GM20431 (cell line): Measurements from ENCODE around the gene NR2F2.

Experiments
- in situ Hi-C: fragments of 300-500 bp; cut with MseI, MboI; formaldehyde crosslinking; loops from one replicate; pipeline ENCODE4 v1.15.0; 2020; ENCODE audit warnings: low sequenced_read_pairs; ENCODE audit not compliant: unreplicated experiment

NR2F2 gene

GRCh38 chr15:96340598-96341512 is 10.4 kb downstream of the NR2F2 start:
- in situ Hi-C loops, result no loop called here

- in situ Hi-C loops, result no loop called here
Observed at GRCh38 chr15:96341513-96342405, 11.3 kb downstream of the NR2F2 start.

- in situ Hi-C loops, result no loop called here
Observed at GRCh38 chr15:96342406-96343112, 12.1 kb downstream of the NR2F2 start.

GRCh38 chr15:96343113-96344059 is 12.9 kb downstream of the NR2F2 start:
- in situ Hi-C loops, result no loop called here

- in situ Hi-C loops, result no loop called here
Observed at GRCh38 chr15:96344060-96344705, 13.7 kb downstream of the NR2F2 start.

GRCh38 chr15:96344706-96345559 is 14.4 kb downstream of the NR2F2 start:
- in situ Hi-C loops, result no loop called here

- in situ Hi-C loops, result no loop called here
Observed at GRCh38 chr15:96345560-96346399, 15.3 kb downstream of the NR2F2 start.

- in situ Hi-C loops, result no loop called here
Observed at GRCh38 chr15:96346409-96346970, 16.0 kb downstream of the NR2F2 start.

GRCh38 chr15:96347181-96348111 is 16.9 kb downstream of the NR2F2 start:
- in situ Hi-C loops, result no loop called here

- in situ Hi-C loops, result no loop called here
Observed at GRCh38 chr15:96348112-96349027, 17.9 kb downstream of the NR2F2 start.

- in situ Hi-C loops, result no loop called here
Observed at GRCh38 chr15:96349034-96349856, 18.7 kb downstream of the NR2F2 start.

GRCh38 chr15:96349857-96350720 is 19.6 kb downstream of the NR2F2 start:
- in situ Hi-C loops, result loop anchor here (25.0 kb wide), 1 partner anchor 1088 kb away; no protein-coding TSS in a partner anchor
